ENCODE measurements around the gene DNAJB14.

DNAJB14 gene

GRCh38 chr4:99846891-99847290, 99.5 kb downstream of the DNAJB14 start:
- peaks cover 49% of the 10 kb centered on the region for H3K36me3 Mint-ChIP-seq
- no peak overlapping the region for H3K4me3 Mint-ChIP-seq
- DNase-seq, result no peak
- H3K27me3 Mint-ChIP-seq, result no peaks in the 10 kb centered on the region
- CTCF ChIA-PET, result interaction anchor here (1.2 to 3.1 kb wide), 5 partner anchors 11 to 38 kb away, joined by 4 to 20 read pairs (median 4); partner anchors contain the start of gene DAPP1
- peaks cover 69% of the 10 kb centered on the region for H3K4me1 Mint-ChIP-seq
- H3K27ac Mint-ChIP-seq, result peak overlapping the region; percentile 93
- no peaks in the 10 kb centered on the region for H3K9me3 Mint-ChIP-seq

All from activated naive CD4-positive, alpha-beta T cell treated with anti-CD3 and anti-CD28 coated beads, Interleukin-2, amount 10 ng/mL, durations not matched to agents 7 days and 5 days (primary cell).